IPS-15b (cell line): ENCODE measurements around the gene LEUTX.
"Not testable (repeated sequence)": the region's sequence is repeated elsewhere in the genome, so short reads cannot be mapped to it uniquely, and the experiment has no call there.

ENCODE experiments used
- H3K27me3 ChIP-seq: one replicate; pipeline ENCODE4 v1.6.1; 2013; ENCODE audit warnings: low read length; ENCODE audit not compliant: control insufficient read depth, insufficient read depth
- H3K36me3 ChIP-seq: one replicate; pipeline ENCODE4 v1.6.1; 2013; ENCODE audit warnings: low read length; ENCODE audit not compliant: control insufficient read depth, insufficient read depth
- H3K4me1 ChIP-seq: one replicate; pipeline ENCODE4 v1.6.1; 2013; ENCODE audit warnings: mild to moderate bottlenecking, low read length; ENCODE audit not compliant: control insufficient read depth, insufficient read depth
- H3K4me3 ChIP-seq: one replicate; pipeline ENCODE4 v1.5.1; 2013; ENCODE audit warnings: low read depth, low read length
- H3K9ac ChIP-seq: one replicate; pipeline ENCODE4 v1.6.1; 2013; ENCODE audit warnings: low read depth, mild to moderate bottlenecking, low read length
- H3K9me3 ChIP-seq: one replicate; pipeline ENCODE4 v1.6.1; 2013; ENCODE audit warnings: mild to moderate bottlenecking, low read length; ENCODE audit not compliant: control insufficient read depth, insufficient read depth

LEUTX gene

GRCh38 chr19:39749981-39750380 is 28.7 kb upstream of the LEUTX start:
- no peak overlapping the region for H3K9ac ChIP-seq
- H3K4me1 ChIP-seq, result no peaks in the 10 kb centered on the region
- no peaks in the 10 kb centered on the region for H3K9me3 ChIP-seq
- no peaks in the 10 kb centered on the region for H3K36me3 ChIP-seq
- H3K4me3 ChIP-seq, result no peak overlapping the region
- no peaks in the 10 kb centered on the region for H3K27me3 ChIP-seq

DNA sequence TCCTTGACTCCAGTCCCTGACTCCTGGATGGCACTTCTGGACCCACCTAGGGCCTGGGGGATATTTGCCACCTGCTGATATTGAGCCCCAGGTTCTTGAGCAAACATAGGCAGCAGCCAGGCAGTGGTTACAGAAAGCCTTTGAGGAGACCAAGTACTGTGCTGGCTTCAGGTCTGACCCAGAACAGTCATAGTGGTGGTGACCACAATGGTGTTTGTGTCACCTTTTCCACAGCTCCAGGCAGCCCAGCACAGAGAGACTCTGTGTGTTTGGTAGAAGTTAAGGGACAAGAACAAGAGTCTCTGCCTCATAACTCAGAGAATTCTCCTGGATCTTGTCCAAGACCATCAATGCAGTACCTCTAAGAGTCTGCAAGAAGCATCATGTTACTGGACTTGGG is 26.3 kb upstream of the LEUTX start:
- Histone ChIP-seq H3K4me3 (no peak overlapping the region), H3K27me3 (no peaks in the 10 kb centered on the region), H3K4me1 (no peaks in the 10 kb centered on the region), H3K9me3 (no peaks in the 10 kb centered on the region), H3K9ac (no peak overlapping the region), H3K36me3 (no peaks in the 10 kb centered on the region)

DNA sequence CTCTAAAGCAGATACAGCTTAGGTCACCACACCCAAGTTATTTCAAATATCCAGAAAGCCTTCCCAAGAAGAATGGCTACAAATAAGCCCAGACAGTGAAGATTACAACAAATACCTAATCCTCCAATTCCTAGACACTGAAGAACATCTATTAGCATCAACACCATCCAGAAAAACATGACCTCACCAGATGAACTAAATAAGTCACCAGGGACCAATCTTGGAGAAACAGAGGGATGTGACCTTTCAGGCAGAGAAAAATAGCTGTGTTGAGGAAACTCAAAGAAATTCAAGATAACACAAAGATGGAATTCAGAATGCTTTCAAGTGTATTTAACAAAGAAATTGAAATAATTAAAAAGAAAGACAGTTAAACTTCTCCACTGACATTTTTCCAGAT is 25.9 kb upstream of the LEUTX start:
- peaks cover 2% of the 10 kb centered on the region for H3K27me3 ChIP-seq
- no peak overlapping the region for H3K9ac ChIP-seq
- no peaks in the 10 kb centered on the region for H3K4me1 ChIP-seq
- H3K36me3 ChIP-seq, result no peaks in the 10 kb centered on the region
- H3K4me3 ChIP-seq, result no peak overlapping the region
- H3K9me3 ChIP-seq, result no peaks in the 10 kb centered on the region

GRCh38 chr19:39754544-39754943 is 24.1 kb upstream of the LEUTX start:
- no peak overlapping the region for H3K4me3 ChIP-seq
- no peak overlapping the region for H3K9ac ChIP-seq
- H3K36me3 ChIP-seq, result no peaks in the 10 kb centered on the region
- peaks cover 5% of the 10 kb centered on the region for H3K27me3 ChIP-seq
- H3K4me1 ChIP-seq, result no peaks in the 10 kb centered on the region
- no peaks in the 10 kb centered on the region for H3K9me3 ChIP-seq

GRCh38 chr19:39754971-39755370 is 23.7 kb upstream of the LEUTX start:
- H3K4me3 ChIP-seq, result no peak overlapping the region
- H3K9me3 ChIP-seq, result no peaks in the 10 kb centered on the region
- no peaks in the 10 kb centered on the region for H3K4me1 ChIP-seq
- no peaks in the 10 kb centered on the region for H3K36me3 ChIP-seq
- H3K27me3 ChIP-seq, result peaks cover 5% of the 10 kb centered on the region
- no peak overlapping the region for H3K9ac ChIP-seq

DNA sequence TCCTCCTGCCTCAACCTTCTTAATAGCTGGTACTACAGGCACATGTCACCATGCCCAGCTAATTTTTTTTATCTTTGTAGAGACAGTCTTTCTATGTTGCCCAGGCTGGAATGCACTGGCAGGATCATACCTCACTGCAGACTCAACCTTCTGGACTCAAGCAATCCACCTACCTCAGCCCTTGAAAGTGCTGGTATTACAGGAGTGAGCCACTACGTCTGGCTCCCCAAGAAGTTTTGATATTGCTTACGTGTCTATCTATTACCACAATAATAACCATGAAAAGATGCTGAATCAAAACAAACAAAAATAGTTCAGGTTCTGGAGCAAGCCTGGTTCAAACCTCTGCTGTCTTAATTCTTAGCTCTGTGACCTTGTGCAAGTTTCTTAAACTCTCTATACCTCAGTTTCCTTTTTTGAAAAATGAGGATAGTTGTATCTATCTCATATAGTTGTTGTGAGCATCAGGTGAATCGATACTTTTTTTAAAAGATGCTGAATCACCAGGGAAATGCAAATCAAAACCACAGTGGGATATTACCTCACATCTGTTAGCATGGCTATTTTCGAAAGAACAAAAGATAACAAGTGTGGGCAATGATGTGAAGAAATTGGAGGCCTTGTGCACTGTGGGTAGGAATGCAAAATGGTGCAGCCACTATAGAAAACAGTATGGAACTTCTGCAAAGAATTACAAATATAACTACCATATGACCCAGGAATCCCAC is 19.0 kb upstream of the LEUTX start:
- no peaks in the 10 kb centered on the region for H3K9me3 ChIP-seq
- no peak overlapping the region for H3K9ac ChIP-seq
- no peaks in the 10 kb centered on the region for H3K36me3 ChIP-seq
- no peaks in the 10 kb centered on the region for H3K4me1 ChIP-seq
- peaks cover 5% of the 10 kb centered on the region for H3K27me3 ChIP-seq
- no peak overlapping the region for H3K4me3 ChIP-seq

GRCh38 chr19:39761851-39762250 is 16.8 kb upstream of the LEUTX start:
- not testable (repeated sequence) for H3K4me3 ChIP-seq, H3K9ac ChIP-seq, H3K27me3 ChIP-seq, H3K9me3 ChIP-seq, H3K4me1 ChIP-seq, H3K36me3 ChIP-seq

DNA sequence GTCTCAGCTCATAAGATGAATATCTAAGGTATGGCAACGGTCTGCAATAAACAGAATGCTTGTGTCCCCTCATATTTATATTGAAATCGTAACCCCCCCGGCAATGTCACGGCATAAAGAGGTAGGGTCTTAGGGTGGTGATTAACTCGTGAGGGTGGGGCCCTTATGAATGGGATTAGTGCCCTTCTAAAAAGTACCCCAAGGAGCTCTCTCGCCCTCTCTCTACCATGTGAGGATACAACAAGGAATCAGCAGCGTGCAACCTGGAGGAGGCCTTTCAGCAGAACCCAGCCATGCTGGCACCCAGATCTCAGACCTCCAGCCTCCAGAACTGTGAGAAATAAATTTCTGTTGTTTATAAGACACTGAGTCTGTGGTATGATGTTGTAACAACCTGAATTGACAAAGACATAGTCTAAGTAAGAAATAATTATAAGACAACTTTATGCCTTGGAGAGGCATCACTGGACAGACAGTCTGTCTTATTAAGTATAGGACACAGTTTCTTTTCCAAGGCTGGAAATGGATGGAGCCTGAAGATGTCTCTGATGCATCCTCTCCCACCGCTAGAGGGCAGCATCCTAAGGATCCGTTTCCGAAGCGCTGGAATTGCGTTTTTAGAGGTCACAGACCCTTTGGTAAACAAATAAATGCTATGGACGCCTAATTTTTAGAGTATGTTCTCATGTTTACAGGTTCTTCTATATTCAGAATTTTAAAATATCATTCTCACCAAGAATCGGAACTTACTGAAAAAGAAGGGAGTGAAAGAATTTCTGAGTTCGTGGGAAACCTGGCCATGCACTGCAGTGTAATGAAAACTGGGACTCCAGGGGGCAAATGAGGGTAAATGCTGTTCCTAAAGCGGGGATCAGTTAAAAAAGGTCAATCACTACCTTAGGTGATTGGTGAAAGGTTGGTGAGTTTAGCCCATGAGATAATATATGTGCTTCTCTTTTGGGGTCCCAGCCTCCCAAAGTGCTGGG is 13.3 kb upstream of the LEUTX start:
- Histone ChIP-seq H3K9me3 (no peaks in the 10 kb centered on the region), H3K27me3 (no peaks in the 10 kb centered on the region), H3K4me3 (no peak overlapping the region), H3K4me1 (peaks cover 9% of the 10 kb centered on the region), H3K9ac (no peak overlapping the region), H3K36me3 (no peaks in the 10 kb centered on the region)

DNA sequence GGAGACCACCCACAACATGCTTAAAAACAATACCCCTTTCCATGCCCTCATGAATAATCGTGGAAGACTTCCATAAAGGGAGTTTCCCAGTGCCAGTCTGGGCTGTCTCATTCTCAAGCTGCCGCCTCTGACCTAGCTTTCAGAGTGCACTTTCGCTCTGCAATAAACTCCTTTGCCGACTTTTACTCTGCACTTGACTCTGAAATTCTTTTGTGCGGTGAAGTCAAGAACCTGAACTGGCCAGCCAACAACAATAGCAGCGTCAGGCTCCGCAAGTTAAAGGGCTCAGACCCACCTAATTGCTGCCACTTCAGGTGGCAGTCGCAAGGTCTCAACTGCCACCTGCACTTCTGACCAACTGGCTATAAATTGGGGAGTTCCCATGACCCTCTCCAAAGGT is 10.3 kb upstream of the LEUTX start:
- H3K9ac ChIP-seq, result no peak overlapping the region
- no peak overlapping the region for H3K4me3 ChIP-seq
- H3K9me3 ChIP-seq, result no peaks in the 10 kb centered on the region
- H3K4me1 ChIP-seq, result peaks cover 9% of the 10 kb centered on the region
- H3K36me3 ChIP-seq, result no peaks in the 10 kb centered on the region
- H3K27me3 ChIP-seq, result no peaks in the 10 kb centered on the region

DNA sequence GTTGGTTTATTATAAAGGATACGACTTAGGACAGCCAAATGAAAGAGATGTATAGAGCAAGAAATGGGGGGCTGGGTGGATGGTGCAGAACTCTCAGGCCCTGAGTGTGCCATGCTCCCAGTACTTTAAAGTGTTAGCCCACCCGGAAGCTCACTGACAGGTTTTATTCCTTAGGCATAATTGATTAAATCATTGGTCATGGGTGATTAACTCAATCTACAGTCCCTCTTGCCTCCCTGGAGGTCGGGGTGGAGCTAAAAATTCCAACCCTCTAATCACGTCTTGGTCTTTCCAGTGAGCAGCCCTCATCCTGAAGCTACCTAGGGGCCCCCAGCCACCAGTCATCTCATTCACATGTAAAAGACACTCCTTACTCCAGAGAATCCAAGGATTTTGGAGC is 9.9 kb upstream of the LEUTX start:
- H3K27me3 ChIP-seq, result no peaks in the 10 kb centered on the region
- H3K9me3 ChIP-seq, result no peaks in the 10 kb centered on the region
- peaks cover 9% of the 10 kb centered on the region for H3K4me1 ChIP-seq
- no peaks in the 10 kb centered on the region for H3K36me3 ChIP-seq
- no peak overlapping the region for H3K9ac ChIP-seq
- H3K4me3 ChIP-seq, result no peak overlapping the region

DNA sequence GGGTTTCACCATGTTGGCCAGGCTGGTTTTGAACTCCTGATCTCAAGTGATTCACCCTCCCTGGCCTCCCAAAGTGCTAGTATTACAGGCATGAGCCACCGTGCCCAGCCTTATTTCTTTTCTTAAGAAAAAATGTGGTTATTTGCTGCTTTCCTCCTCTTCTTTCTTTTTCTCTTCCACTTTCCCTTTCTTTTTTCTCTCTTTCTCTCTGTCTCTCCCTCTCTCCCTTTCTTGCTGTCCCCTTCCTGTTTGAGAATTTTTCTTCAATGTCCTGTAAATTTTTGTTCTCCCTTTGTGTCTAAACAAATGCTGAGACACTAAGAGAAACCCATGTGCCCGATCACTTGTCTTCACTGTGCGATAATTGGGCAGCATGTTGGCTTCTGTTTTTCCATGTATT is 2.2 kb downstream of the LEUTX start:
- no peak overlapping the region for H3K4me3 ChIP-seq
- H3K4me1 ChIP-seq, result no peaks in the 10 kb centered on the region
- no peaks in the 10 kb centered on the region for H3K27me3 ChIP-seq
- no peaks in the 10 kb centered on the region for H3K9me3 ChIP-seq
- H3K36me3 ChIP-seq, result no peaks in the 10 kb centered on the region
- no peak overlapping the region for H3K9ac ChIP-seq

DNA sequence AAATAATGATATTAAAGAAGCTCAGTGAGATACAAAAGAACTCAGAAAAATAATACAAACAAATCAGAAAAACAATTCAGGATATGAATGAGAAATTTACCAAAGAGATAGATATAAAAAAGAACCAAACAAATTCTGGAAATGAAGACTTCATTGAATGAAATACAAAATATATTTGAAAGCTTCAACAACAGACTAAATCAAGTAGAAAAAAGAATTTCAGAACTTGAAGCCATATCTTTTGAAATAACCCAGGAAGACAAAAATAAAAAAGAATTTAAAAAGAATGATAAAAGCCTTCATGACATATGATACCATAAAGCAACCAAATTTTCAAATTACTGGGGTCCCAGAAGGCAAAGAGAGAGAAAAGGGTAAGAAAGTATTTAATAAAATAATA is 9.6 kb downstream of the LEUTX start:
- H3K9me3 ChIP-seq, result no peaks in the 10 kb centered on the region
- no peaks in the 10 kb centered on the region for H3K27me3 ChIP-seq
- no peak overlapping the region for H3K9ac ChIP-seq
- no peak overlapping the region for H3K4me3 ChIP-seq
- H3K36me3 ChIP-seq, result no peaks in the 10 kb centered on the region
- peaks cover 2% of the 10 kb centered on the region for H3K4me1 ChIP-seq
